Effector memory CD8-positive, alpha-beta T cell (primary cell): ENCODE results near the gene HSPG2.
A peak's percentile ranks its signal among the peaks of the same experiment; 100 is the strongest.

Source experiments
- ATAC-seq: fragments of 150-1000 bp; cut with Tn5 transposase; replicated peaks from 2 replicates; pipeline ENCODE4 v1.10.0; 2021; ENCODE audit warnings: mild to moderate bottlenecking, moderate library complexity
- DNase-seq, 3 experiments: peaks; one replicate each; pipeline ENCODE4 v3.0.0; 2021
- H3K27ac Mint-ChIP-seq, 2 donors: one replicate each; pipeline ENCODE4 v1.8.0; 2022; ENCODE audit warnings: mild to moderate bottlenecking in 2 of 2, mixed read lengths in 2 of 2, moderate library complexity in 2 of 2
- H3K27me3 Mint-ChIP-seq, 2 donors: one replicate each; pipeline ENCODE4 v1.8.0; 2022; ENCODE audit warnings: mixed read lengths in 2 of 2
- H3K36me3 Mint-ChIP-seq: one replicate; pipeline ENCODE4 v1.8.0; 2022; ENCODE audit warnings: mild to moderate bottlenecking, moderate library complexity, mixed read lengths; ENCODE audit not compliant: insufficient read depth
- H3K4me1 Mint-ChIP-seq, 2 donors: one replicate each; pipeline ENCODE4 v1.8.0; 2022; ENCODE audit warnings: low read depth in 2 of 2, mixed read lengths in 2 of 2
- H3K4me3 Mint-ChIP-seq, 2 donors: one replicate each; pipeline ENCODE4 v1.8.0; 2022; ENCODE audit warnings: mild to moderate bottlenecking in 2 of 2, mixed read lengths in 2 of 2, moderate library complexity in 2 of 2
- H3K9me3 Mint-ChIP-seq, 2 donors: one replicate each; pipeline ENCODE4 v1.8.0; 2022; ENCODE audit warnings: mixed read lengths in 2 of 2

Gene HSPG2

DNA sequence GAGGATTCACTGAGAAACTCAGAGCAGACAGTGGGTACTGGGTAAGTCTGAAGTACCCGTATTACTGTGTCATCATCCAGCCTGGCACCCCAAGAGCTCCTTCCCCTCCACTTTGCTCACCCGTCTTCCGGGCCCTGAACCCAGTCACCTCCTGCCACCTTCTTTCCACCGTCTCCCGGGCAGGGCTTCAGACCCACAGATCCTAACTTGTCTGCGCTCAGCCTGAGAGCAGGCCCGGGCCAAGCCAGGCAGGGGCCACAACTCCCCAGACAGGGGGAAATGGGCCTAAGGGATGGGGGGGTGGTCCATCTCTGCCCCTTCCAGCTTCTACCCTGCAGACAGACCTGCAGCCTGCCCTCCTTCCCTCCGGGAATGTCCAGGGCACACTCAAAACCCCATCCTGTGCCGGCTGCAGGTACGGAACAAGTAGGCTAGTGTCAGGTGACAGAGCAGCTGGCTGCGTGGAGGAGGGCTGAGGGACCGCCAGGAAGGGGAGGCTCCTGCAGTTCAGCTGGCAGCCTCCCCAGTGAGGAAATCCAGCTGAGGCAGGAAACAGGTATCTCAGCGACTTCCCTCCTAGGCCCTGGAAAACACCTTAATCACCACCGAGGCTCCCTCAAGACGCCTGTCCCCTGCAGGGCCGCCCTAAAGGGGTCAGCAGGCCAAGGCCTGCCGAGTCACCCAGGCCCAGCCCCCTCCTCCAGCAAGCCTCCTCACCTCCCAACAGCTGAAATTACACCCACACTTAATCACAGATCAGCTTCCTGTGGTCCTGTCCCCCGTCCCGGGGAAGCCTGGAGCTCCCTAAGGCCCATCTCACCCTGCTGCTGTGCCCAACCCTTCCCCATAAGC, 3.5 kb downstream of the HSPG2 start:
- Mint-ChIP-seq H3K36me3 (no peaks in the 10 kb centered on the region), H3K9me3 (no peaks in the 10 kb centered on the region), H3K27me3 (peaks cover 21 to 49% of the 10 kb centered on the region in 2 donors), H3K4me3 (no peak overlapping the region), H3K4me1 (peaks cover 6 to 8% of the 10 kb centered on the region in 2 donors), H3K27ac (peak overlapping the region in 1 of 2 donors; percentile 83)
- ATAC-seq (no peak), DNase-seq (no peak)

DNA sequence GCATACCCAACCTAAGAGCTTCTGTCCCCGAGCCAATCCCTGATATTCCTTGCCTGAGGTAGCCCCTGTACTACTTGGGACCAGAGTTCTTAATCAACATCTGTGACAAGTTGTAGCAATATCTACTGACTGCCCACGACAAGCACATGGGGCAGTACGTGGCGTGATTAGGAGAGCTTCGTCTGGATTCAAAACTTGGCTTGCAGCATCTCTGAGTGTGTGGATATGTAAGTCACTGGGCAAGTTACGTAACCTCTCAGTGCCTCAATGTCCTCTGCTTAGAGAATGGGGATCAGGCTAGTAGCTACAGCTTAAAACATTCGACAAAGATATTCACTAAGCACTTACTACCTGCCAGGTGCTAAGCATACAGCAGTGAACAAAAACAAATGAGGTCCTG, 5.0 kb downstream of the HSPG2 start:
- peaks cover 0 to 3% of the 10 kb centered on the region in 2 donors for H3K4me1 Mint-ChIP-seq
- no peaks in the 10 kb centered on the region for H3K9me3 Mint-ChIP-seq
- no peak overlapping the region for H3K4me3 Mint-ChIP-seq
- peaks cover 10 to 35% of the 10 kb centered on the region in 2 donors for H3K27me3 Mint-ChIP-seq
- DNase-seq (no peak), ATAC-seq (no peak)
- H3K36me3 Mint-ChIP-seq = no peaks in the 10 kb centered on the region
- H3K27ac Mint-ChIP-seq = no peak overlapping the region

DNA sequence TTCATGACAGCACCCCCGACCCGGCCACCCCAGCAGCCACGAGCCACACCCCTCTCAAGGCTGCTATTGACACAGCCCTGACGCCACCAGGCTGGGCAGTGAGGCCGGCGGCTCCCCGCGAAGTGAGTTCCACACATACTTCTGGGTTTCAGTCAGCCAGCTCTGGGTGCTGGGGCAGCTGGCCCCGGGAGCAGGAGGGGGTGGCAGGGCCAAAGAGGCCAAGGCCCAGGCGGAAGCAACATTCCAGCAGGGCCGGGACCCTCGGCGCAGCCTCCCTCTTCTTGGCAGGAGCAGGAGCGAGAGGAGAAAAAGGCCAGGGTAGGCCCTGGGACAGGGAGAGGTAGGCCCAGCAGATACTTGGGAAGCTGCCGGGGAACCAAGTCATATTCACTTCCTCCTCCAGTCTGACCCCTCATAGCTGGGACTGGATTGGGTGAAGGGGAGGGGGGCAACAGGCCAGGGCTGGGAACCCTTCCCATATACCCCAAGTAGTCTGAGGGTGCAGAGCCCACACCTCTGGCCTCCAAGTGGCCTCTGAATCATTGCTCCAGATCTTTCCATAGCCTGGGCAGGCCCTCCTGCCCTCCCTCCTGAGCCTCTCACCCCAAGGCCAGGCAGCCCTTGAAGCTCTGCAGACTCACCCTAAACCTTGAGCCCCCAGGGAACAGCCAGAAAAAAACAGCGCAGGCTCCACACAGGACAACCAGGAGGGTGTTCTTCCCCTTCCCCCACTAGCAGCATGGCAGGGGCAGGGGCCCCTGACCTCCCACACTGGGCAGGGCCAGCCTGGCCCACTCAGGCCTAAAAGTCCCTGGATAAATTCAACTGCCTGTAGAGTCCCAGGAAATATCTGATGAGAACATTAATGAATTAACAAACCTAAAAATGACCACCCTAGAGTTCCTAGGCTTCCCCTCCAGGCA, 5.7 kb downstream of the HSPG2 start:
- DNase-seq (no peak), ATAC-seq (no peak)
- no peaks in the 10 kb centered on the region for H3K36me3 Mint-ChIP-seq
- H3K9me3 Mint-ChIP-seq = no peaks in the 10 kb centered on the region
- peaks cover 0 to 2% of the 10 kb centered on the region in 2 donors for H3K4me1 Mint-ChIP-seq
- no peak overlapping the region for H3K4me3 Mint-ChIP-seq
- peaks cover 10 to 35% of the 10 kb centered on the region in 2 donors for H3K27me3 Mint-ChIP-seq
- H3K27ac Mint-ChIP-seq = no peak overlapping the region

DNA sequence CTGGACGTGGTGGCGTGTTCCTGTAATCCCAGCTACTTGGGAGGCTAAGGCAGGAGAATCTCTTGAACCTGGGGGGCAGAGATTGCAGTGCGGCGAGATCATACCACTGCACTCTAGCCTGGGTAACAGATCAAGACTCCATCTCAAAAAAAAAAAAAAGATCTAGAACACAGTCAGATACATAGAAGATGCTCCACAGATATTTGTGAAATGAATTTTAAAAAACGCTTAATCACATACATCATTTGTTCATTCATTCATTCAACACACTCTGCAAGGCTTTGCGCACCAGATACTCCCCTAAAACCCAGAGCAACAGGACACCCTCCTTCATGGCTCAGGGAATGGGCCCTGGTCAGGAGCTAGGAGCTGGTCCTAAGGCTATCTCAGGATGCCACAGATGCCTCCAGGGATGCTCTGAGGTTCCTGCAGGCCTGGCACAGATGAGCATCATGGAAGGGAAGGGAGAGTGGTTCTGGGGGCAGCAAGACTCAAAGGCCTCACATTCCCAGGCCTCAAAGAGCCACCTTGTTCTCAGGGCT, 6.4 kb downstream of the HSPG2 start:
- no peaks in the 10 kb centered on the region for H3K36me3 Mint-ChIP-seq
- no peaks in the 10 kb centered on the region for H3K9me3 Mint-ChIP-seq
- H3K4me3 Mint-ChIP-seq = no peak overlapping the region
- DNase-seq (no peak), ATAC-seq (no peak)
- H3K27ac Mint-ChIP-seq = no peak overlapping the region
- H3K4me1 Mint-ChIP-seq = peaks cover 0 to 2% of the 10 kb centered on the region in 2 donors
- H3K27me3 Mint-ChIP-seq = peaks cover 10 to 30% of the 10 kb centered on the region in 2 donors

DNA sequence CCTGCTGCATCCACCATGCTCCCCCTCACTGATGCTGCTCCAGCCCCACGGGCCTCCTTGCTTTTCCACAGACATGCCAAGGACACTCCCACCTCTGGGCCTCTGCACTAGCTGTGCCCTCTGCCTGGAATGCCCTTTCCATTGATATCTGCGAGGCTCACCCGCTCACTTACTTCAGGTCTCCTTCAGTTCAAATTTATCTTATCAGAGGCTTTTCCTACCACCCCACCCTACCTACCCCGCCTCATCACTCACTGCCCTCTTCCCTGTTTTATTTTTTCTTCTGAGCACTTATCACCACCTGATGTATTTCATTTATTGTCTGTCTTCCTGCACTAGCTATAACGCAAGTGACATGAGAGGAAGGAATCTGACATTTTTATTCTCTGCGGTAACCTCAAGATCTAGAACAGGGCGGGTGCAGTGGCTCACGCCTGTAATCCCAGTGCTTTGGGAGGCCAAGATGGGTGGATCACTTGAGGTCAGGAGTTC, 7.0 kb downstream of the HSPG2 start:
- H3K9me3 Mint-ChIP-seq = no peaks in the 10 kb centered on the region
- no peak overlapping the region for H3K4me3 Mint-ChIP-seq
- ATAC-seq = no peak
- no peaks in the 10 kb centered on the region for H3K4me1 Mint-ChIP-seq
- no peak for DNase-seq
- H3K36me3 Mint-ChIP-seq = no peaks in the 10 kb centered on the region
- no peak overlapping the region for H3K27ac Mint-ChIP-seq
- peaks cover 5 to 26% of the 10 kb centered on the region in 2 donors for H3K27me3 Mint-ChIP-seq

DNA sequence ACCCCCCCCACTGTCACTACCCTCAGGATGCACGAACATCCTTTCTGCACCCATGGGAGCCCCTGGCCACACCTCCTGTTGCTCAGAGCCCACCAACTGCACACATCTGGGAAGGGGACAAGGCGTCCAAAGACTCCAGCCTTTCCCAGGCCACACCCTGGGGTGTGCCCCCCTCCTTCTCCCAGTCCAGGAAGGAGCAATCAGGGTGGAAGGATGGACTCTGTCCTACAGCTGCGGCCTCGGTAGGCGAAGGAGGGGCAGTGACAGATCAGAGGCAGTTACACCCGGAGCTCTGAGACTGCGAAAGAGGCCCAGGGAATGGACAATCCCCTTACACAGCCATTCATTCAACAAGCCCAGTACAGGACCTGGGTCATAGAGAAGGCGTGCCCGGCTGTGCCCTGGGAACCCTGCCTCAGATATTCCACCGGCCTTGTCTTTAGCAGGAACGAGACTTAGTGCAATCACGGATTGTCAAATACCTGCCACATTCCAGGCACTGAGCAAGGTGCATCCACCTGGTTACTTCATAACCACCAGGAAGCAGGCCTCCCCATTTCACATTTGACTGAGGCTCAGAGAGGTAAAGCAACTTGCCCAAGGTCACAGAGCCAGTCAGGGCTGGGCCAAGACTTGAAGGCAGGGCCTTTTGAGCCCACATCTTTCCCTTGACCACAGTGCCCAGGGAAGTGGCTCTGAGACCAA, 9.4 kb downstream of the HSPG2 start:
- ATAC-seq (no peak), DNase-seq (no peak)
- Mint-ChIP-seq H3K4me3 (no peak overlapping the region), H3K27me3 (peaks cover 9 to 31% of the 10 kb centered on the region in 2 donors), H3K4me1 (no peaks in the 10 kb centered on the region), H3K9me3 (no peaks in the 10 kb centered on the region), H3K27ac (no peak overlapping the region), H3K36me3 (no peaks in the 10 kb centered on the region)

DNA sequence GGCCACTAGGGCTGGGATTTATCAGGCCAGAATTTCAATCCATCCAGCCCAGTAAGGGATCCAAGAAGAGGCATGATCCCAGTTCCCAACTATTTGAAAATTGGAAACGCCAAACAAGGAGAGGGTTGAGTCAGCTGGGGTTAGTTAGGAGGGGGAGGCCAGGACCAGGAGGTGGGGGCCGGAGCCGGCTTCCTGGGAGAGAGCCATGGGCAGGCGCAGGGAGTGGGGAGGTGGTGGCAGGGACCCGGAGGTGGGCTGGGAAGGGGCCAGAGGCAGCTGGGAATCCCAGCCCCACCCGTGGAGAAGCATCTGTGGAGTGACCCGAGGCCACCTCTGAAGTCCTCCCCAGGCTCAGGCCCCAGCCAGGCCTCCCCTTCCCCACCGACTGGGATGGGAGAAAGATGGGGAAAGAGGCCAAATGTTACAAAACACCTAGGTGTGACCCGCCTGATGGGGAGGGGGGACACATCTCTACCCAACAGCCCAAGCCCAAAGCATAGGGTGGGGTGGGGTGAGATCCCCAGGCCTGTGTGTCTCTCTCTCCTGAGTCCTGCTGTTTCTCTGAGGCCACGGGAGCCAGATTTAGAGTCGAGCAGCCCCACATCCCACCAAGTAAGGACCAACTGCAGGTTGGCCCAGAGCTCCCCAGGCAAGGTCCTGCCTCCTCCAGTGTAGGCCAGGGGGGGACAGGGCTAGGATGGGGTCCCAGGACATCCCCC, 10.1 kb downstream of the HSPG2 start:
- no peaks in the 10 kb centered on the region for H3K4me1 Mint-ChIP-seq
- no peak overlapping the region for H3K27ac Mint-ChIP-seq
- H3K27me3 Mint-ChIP-seq = peaks cover 9 to 31% of the 10 kb centered on the region in 2 donors

DNA sequence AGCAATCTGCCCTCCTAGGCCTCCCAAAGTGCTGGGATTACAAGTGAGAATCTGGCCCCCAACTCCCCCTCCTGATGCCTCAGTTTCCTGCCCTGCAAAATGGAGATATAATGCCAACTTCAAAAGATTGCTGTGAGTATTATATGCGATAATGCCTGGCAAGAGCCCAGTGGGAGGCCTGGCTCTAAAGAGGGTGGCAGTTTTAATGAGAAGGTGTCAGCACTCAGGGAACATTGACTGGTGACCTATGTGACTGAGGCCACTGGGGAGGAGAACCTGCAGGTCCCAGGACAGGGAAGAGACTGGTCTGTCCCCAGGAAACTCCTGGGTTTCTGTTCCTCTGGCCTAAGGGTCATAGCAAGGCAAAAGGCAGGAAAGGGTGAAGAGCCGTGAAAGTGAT, 11.0 kb downstream of the HSPG2 start:
- DNase-seq (no peak), ATAC-seq (no peak)
- Mint-ChIP-seq H3K4me3 (no peak overlapping the region), H3K4me1 (no peaks in the 10 kb centered on the region), H3K36me3 (no peaks in the 10 kb centered on the region), H3K9me3 (no peaks in the 10 kb centered on the region), H3K27me3 (peaks cover 9 to 31% of the 10 kb centered on the region in 2 donors), H3K27ac (no peak overlapping the region)

More for the DNA sequence above, 10.1 kb downstream of the HSPG2 start:
- DNase-seq (no peak), ATAC-seq (no peak)
- no peaks in the 10 kb centered on the region for H3K9me3 Mint-ChIP-seq
- H3K4me3 Mint-ChIP-seq = no peak overlapping the region
- no peaks in the 10 kb centered on the region for H3K36me3 Mint-ChIP-seq

DNA sequence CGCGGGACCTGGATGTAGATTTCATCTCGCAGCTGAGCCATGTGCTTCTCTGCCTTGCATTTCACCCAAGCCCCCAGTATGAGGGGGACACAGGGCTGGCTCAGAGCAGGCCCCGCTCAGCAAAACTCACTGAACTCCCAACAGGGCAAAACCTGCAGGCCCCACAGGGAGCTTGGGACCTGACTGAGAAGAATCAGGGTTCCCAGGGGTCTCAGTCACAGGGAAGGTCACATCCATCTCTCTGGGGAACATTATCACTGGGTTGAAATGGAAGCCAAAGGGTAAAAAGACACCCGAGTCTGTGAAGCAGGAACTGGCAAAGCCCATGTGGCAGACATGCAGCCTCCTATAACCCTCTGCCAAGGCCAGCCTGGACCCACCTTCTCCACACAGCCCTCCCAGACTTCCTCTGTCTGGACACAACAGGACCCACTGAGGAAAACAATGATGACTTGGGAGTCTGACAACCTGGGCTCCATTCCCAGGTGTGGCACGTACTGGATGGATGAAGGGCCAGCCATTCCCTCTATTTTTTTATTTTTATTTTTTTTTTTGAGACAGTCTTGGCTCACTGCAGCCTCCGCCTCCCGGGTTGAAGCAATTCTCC, 11.7 kb downstream of the HSPG2 start:
- H3K36me3 Mint-ChIP-seq = no peaks in the 10 kb centered on the region
- DNase-seq = no peak
- no peaks in the 10 kb centered on the region for H3K9me3 Mint-ChIP-seq
- peaks cover 9 to 30% of the 10 kb centered on the region in 2 donors for H3K27me3 Mint-ChIP-seq
- H3K27ac Mint-ChIP-seq = no peak overlapping the region
- H3K4me1 Mint-ChIP-seq = no peaks in the 10 kb centered on the region
- ATAC-seq = no peak
- H3K4me3 Mint-ChIP-seq = no peak overlapping the region

DNA sequence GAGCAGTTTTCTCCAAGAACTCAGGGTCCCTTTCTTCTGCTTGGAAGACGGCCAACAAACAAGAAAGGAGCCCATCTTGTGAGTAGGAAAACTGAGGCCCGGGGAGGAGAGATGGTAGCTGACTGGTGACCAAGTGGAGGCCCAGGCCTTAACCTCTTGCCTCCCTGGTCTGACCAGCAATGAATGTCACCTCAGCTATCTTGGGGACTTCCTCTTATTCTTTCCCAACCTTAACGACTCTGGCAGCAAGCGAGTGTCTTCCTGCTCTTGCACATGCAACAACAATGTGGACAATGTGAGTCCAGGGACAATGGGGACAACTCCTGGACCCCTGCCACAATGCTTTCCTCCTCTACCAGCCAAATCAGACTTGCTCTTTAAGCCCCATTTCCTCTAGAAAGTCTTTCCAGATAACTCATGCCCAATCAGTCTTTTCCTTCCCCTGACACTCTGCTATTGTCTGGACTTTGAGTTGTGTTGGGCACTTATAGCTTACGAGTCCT, 12.6 kb downstream of the HSPG2 start:
- Mint-ChIP-seq H3K27me3 (peaks cover 9 to 21% of the 10 kb centered on the region in 2 donors), H3K36me3 (no peaks in the 10 kb centered on the region), H3K27ac (no peak overlapping the region), H3K4me3 (no peak overlapping the region), H3K4me1 (no peaks in the 10 kb centered on the region), H3K9me3 (no peaks in the 10 kb centered on the region)
- DNase-seq (no peak), ATAC-seq (no peak)

DNA sequence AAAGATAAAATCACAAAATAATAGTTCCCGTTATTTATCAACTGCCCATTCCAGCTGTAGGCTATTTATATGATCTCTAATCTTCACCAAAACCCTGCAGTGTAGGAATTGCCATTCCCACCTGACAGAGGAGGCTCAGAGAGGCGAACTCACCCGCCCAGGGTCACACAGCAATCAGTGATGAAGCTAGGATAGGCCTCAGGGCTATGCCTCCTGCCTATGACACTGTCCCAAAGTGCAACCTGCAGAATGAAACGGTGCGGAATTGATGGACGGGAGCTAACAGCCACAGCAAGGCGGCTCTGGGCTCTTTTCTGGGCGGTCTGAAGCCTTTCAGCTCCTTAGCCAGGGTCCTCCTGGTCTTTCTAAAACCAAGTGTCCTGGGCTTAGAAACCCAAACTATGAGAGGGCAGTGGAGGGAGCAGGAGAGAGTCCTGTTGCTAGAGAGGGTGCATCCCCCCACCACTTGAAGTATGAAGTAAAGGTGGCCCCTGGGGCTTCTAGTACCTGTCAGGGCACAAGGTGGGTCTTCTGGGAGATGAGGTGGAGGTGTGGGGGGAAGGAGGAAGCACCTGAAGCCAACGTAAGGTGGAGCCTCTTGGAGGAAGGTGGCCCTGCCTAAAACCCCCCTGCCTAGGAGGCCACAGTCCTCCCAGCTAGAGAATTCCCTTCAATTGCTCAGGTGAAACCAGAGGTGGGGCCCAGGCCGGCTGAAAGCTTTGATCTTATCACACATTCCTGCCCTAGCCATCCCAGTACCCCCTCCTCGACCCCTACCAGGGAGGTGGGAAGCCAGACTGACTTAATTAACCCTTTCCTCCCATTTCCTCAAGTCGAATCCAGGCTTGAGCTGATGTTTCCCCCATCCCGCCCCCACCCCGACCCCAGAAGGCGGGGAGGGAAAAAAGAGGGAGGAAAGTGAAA, 14.8 kb downstream of the HSPG2 start:
- H3K36me3 Mint-ChIP-seq = no peaks in the 10 kb centered on the region
- H3K4me1 Mint-ChIP-seq = no peaks in the 10 kb centered on the region
- DNase-seq (no peak), ATAC-seq (no peak)
- H3K9me3 Mint-ChIP-seq = no peaks in the 10 kb centered on the region
- H3K4me3 Mint-ChIP-seq = no peak overlapping the region
- H3K27ac Mint-ChIP-seq = no peak overlapping the region
- peaks cover 9 to 20% of the 10 kb centered on the region in 2 donors for H3K27me3 Mint-ChIP-seq
